NT2/D1 (cell line): ENCODE results near the gene LEMD2.

Experiments
- DNase-seq: peaks from one replicate; pipeline ENCODE4 v3.0.0-alpha.2; 2011; ENCODE audit warnings: low read depth, low spot score
- H3K27me3 ChIP-seq: 2 replicates; pipeline ENCODE4 v1.6.0; 2011; ENCODE audit warnings: mild to moderate bottlenecking; ENCODE audit not compliant: insufficient read length, insufficient read depth
- H3K36me3 ChIP-seq: 2 replicates; pipeline ENCODE4 v1.6.1; 2011; ENCODE audit warnings: mild to moderate bottlenecking, low read length, mixed read lengths; ENCODE audit not compliant: insufficient read depth, insufficient read length
- H3K4me1 ChIP-seq: 2 replicates; pipeline ENCODE4 v1.5.1; 2011; ENCODE audit not compliant: insufficient read depth, insufficient read length
- H3K4me3 ChIP-seq: 2 replicates; pipeline ENCODE4 v1.5.1; 2011; ENCODE audit warnings: low read depth; ENCODE audit not compliant: insufficient read length
- H3K9ac ChIP-seq: 2 replicates; pipeline ENCODE4 v1.6.0; 2011; ENCODE audit warnings: low read depth; ENCODE audit not compliant: insufficient read length
- H3K9me3 ChIP-seq: 2 replicates; pipeline ENCODE4 v1.5.1; 2011; ENCODE audit warnings: mild to moderate bottlenecking, low read length; ENCODE audit not compliant: insufficient read depth
- SUZ12 ChIP-seq: IDR thresholded peaks from 2 replicates; pipeline ENCODE4 v1.6.1; 2011; ENCODE audit not compliant: insufficient read length, insufficient read depth; ENCODE audit errors: extremely low read depth
- YY1 ChIP-seq: IDR thresholded peaks from 2 replicates; pipeline ENCODE4 v1.6.1; 2011; ENCODE audit not compliant: insufficient read length, insufficient read depth
- ZNF274 ChIP-seq: IDR thresholded peaks from 2 replicates; pipeline ENCODE4 v1.6.1; 2011; ENCODE audit warnings: mild to moderate bottlenecking, low read depth, low read length

LEMD2 gene

GRCh38 chr6:33783781-33784520 is 5.0 kb downstream of the LEMD2 start:
- TF ChIP-seq SUZ12 (no peak), YY1 (no peak), ZNF274 (no peak)
- H3K9me3 ChIP-seq, result no peaks in the 10 kb centered on the region
- no peaks in the 10 kb centered on the region for H3K27me3 ChIP-seq
- H3K4me1 ChIP-seq, result peaks cover 16% of the 10 kb centered on the region
- no peak overlapping the region for H3K4me3 ChIP-seq
- DNase-seq, result no peak
- H3K36me3 ChIP-seq, result peaks cover 64% of the 10 kb centered on the region
- no peak overlapping the region for H3K9ac ChIP-seq

GRCh38 chr6:33782561-33782960 is 6.4 kb downstream of the LEMD2 start:
- no peak for DNase-seq
- Histone ChIP-seq H3K4me3 (no peak overlapping the region), H3K4me1 (peaks cover 28% of the 10 kb centered on the region), H3K36me3 (peaks cover 76% of the 10 kb centered on the region), H3K27me3 (no peaks in the 10 kb centered on the region), H3K9me3 (no peaks in the 10 kb centered on the region), H3K9ac (peak overlapping the region; percentile 26)
- TF ChIP-seq ZNF274 (no peak), YY1 (no peak), SUZ12 (no peak)

DNA sequence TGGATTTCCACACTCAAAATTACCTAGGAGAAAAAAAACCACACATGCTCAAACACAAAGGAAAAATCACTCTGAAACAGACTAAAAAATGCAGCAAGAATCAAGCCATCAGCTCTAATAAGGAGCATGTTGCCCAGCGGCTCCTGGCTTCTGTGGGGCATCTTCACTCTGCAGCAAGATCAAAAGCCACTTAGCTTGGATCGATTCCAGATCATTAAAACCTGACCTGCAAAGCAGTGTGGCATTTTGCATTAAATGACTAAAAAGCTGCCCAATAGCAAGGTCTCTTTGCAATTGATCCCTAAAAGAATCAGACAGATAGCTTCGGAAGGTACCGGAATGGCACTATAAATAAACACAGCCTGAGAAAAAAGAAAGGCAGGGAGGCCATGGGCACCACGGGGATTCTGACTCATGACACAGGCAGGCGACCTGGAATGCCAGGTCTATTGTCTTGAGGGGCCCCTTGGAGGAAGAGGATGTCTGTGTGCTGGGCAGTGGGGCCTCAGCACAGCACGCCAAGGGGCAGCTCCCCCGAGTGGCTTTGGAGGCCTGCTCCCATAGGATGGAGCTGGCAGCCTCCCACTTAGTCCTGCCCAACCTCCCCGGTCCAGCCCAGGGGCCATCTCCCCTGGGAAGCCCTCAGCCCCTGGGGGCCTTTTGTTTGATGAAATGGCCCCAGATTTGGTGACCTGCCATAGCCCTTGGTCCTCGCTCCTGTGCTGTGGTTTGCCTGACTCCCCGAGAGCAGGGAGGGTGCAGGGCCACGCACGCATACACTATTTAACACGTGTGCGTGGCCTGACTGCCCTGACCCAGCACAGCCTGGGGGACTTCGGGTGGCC is 7.6 kb downstream of the LEMD2 start:
- DNase-seq, result no peak
- peak overlapping the region; percentile 34 for H3K9ac ChIP-seq
- H3K4me3 ChIP-seq, result no peak overlapping the region

GRCh38 chr6:33779895-33780294 is 9.0 kb downstream of the LEMD2 start:
- TF ChIP-seq ZNF274 (no peak), YY1 (no peak), SUZ12 (no peak)
- no peaks in the 10 kb centered on the region for H3K9me3 ChIP-seq

More for the DNA sequence above, 7.6 kb downstream of the LEMD2 start:
- H3K9me3 ChIP-seq, result no peaks in the 10 kb centered on the region
- H3K27me3 ChIP-seq, result no peaks in the 10 kb centered on the region
- TF ChIP-seq YY1 (no peak), ZNF274 (no peak), SUZ12 (no peak)
- H3K36me3 ChIP-seq, result peaks cover 80% of the 10 kb centered on the region
- peaks cover 33% of the 10 kb centered on the region for H3K4me1 ChIP-seq

GRCh38 chr6:33779290-33779689 is 9.6 kb downstream of the LEMD2 start:
- no peak for DNase-seq
- no peak for TF ChIP-seq SUZ12
- no peak for TF ChIP-seq YY1
- TF ChIP-seq ZNF274, result no peak
- Histone ChIP-seq H3K9ac (peak overlapping the region; percentile 58), H3K9me3 (no peaks in the 10 kb centered on the region), H3K27me3 (no peaks in the 10 kb centered on the region), H3K4me3 (no peak overlapping the region), H3K4me1 (peaks cover 28% of the 10 kb centered on the region), H3K36me3 (peaks cover 89% of the 10 kb centered on the region)

More at GRCh38 chr6:33779895-33780294, 9.0 kb downstream of the LEMD2 start:
- no peak overlapping the region for H3K4me3 ChIP-seq
- no peaks in the 10 kb centered on the region for H3K27me3 ChIP-seq
- peaks cover 90% of the 10 kb centered on the region for H3K36me3 ChIP-seq
- DNase-seq, result no peak
- peak overlapping the region; percentile 58 for H3K9ac ChIP-seq
- H3K4me1 ChIP-seq, result peaks cover 30% of the 10 kb centered on the region

GRCh38 chr6:33778444-33779121 is 10.3 kb downstream of the LEMD2 start:
- TF ChIP-seq SUZ12 (no peak), ZNF274 (no peak), YY1 (no peak)
- Histone ChIP-seq H3K4me3 (no peak overlapping the region), H3K4me1 (peaks cover 29% of the 10 kb centered on the region), H3K36me3 (peaks cover 87% of the 10 kb centered on the region), H3K9ac (peak overlapping the region; percentile 6), H3K9me3 (no peaks in the 10 kb centered on the region), H3K27me3 (no peaks in the 10 kb centered on the region)
- DNase-seq, result no peak
